Measurements from ENCODE around the gene CLK4. TPM values are rescaled to one million over a fixed set of nuclear protein-coding genes. Genes with fewer than 3 reads are reported as not detected.

Gene CLK4
- total RNA-seq (2014; rRNA removed; shearing (Covaris generic)) (9.9 and 15.3 TPM in 2 replicates), polyA plus RNA-seq (2016; fragmentation: Nextera tagmentation; extraction: Ambion mirVana) (9.6 and 18.1 TPM in 2 replicates)
- long read RNA-seq, partial matches to known transcripts: 0 of 5 reads
- long read RNA-seq, other reads (novel, unspliced or antisense): 3 of 5 reads

DNA sequence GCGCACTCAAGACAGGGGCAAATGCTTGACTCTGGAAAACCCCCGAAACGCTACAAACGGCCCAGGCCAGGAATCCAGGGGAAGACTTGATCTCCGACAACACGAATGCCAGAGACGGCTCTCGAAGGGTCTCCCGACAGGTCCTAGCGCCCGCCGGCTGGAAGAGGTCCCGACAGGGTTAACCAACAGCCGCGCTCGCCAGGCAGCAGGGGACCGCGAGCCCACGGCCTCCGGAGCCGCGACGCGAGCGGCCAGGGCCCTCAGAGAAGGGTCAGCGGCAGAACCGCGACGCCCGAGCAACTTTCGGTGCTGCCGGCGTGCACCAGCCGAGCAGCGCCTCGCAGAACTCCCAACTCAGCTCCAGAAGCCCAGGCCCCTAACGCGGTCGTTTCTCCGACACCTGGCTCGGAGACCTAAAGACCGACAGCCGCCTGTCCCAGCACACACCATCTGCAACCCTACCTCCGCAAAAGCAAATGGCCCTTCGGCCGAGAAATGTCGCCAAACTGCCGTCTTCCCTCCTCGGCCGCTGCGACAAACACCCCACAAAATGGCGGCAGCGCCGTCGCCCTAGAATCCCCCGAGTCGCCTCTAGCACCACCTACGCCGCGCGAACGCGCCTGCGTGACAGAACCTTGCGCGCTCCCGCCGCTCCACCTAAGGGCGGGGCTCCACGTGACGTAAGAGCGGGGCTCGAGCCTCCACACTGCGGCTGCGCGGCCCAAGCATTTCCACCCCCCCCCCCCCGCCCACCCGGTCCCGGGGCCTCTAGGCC lies at the start of gene CLK4:
TSS of gene CLK4 (minus strand) at position 567 of the 775 bp plus-strand sequence. CDS start 3,634 bp downstream, outside the sequence.
- TF ChIP-seq NANOG (IDR thresholded peaks at IDR 0.05; ENCODE audit: borderline replicate concordance) (no peak), JUNB (IDR thresholded peaks at IDR 0.05; ENCODE audit: unreplicated experiment) (no peak), ZNF331 (CRISPR knock-in tag; IDR thresholded peaks at IDR 0.05; ENCODE audit: low read depth) (no peak), CREB1 (CRISPR knock-in tag; IDR thresholded peaks at IDR 0.05; ENCODE audit: low read depth) (peak; percentile 89), POLR2AphosphoS5 (IDR thresholded peaks at IDR 0.05; ENCODE audit: low read depth) (peak; percentile 82; the same call in 1 of the 2 replicates)
- Mint-ChIP-seq H3K27me3 (ENCODE audit: insufficient read depth, low read depth, poor library complexity) (peaks cover 8% of the 10 kb centered on the region), H3K4me3 (peak within 1 kb of the TSS; percentile 95)

DNA sequence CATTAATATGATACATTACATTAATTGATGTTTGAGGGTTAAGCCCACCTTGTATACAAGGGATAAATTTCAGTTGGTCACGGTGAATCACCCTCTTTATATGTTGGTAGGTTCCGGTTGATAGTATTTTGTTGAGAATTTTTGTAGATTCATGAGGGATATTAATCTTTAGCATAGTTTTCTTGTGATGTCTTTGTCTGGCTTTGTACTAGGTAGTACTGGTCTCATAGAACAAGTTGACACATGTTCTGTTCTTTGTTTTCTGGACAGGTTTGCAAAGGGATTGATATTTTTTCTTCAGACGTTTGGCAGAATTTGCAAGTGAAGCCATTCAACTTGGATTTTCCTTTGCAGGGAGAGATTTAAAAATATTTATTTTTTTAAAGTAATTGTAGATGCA lies 49.1 kb upstream of the CLK4 start:
- no peak for TF ChIP-seq ZNF114 (CRISPR knock-in tag; IDR thresholded peaks at IDR 0.05)
- TF ChIP-seq, protein P1, sequence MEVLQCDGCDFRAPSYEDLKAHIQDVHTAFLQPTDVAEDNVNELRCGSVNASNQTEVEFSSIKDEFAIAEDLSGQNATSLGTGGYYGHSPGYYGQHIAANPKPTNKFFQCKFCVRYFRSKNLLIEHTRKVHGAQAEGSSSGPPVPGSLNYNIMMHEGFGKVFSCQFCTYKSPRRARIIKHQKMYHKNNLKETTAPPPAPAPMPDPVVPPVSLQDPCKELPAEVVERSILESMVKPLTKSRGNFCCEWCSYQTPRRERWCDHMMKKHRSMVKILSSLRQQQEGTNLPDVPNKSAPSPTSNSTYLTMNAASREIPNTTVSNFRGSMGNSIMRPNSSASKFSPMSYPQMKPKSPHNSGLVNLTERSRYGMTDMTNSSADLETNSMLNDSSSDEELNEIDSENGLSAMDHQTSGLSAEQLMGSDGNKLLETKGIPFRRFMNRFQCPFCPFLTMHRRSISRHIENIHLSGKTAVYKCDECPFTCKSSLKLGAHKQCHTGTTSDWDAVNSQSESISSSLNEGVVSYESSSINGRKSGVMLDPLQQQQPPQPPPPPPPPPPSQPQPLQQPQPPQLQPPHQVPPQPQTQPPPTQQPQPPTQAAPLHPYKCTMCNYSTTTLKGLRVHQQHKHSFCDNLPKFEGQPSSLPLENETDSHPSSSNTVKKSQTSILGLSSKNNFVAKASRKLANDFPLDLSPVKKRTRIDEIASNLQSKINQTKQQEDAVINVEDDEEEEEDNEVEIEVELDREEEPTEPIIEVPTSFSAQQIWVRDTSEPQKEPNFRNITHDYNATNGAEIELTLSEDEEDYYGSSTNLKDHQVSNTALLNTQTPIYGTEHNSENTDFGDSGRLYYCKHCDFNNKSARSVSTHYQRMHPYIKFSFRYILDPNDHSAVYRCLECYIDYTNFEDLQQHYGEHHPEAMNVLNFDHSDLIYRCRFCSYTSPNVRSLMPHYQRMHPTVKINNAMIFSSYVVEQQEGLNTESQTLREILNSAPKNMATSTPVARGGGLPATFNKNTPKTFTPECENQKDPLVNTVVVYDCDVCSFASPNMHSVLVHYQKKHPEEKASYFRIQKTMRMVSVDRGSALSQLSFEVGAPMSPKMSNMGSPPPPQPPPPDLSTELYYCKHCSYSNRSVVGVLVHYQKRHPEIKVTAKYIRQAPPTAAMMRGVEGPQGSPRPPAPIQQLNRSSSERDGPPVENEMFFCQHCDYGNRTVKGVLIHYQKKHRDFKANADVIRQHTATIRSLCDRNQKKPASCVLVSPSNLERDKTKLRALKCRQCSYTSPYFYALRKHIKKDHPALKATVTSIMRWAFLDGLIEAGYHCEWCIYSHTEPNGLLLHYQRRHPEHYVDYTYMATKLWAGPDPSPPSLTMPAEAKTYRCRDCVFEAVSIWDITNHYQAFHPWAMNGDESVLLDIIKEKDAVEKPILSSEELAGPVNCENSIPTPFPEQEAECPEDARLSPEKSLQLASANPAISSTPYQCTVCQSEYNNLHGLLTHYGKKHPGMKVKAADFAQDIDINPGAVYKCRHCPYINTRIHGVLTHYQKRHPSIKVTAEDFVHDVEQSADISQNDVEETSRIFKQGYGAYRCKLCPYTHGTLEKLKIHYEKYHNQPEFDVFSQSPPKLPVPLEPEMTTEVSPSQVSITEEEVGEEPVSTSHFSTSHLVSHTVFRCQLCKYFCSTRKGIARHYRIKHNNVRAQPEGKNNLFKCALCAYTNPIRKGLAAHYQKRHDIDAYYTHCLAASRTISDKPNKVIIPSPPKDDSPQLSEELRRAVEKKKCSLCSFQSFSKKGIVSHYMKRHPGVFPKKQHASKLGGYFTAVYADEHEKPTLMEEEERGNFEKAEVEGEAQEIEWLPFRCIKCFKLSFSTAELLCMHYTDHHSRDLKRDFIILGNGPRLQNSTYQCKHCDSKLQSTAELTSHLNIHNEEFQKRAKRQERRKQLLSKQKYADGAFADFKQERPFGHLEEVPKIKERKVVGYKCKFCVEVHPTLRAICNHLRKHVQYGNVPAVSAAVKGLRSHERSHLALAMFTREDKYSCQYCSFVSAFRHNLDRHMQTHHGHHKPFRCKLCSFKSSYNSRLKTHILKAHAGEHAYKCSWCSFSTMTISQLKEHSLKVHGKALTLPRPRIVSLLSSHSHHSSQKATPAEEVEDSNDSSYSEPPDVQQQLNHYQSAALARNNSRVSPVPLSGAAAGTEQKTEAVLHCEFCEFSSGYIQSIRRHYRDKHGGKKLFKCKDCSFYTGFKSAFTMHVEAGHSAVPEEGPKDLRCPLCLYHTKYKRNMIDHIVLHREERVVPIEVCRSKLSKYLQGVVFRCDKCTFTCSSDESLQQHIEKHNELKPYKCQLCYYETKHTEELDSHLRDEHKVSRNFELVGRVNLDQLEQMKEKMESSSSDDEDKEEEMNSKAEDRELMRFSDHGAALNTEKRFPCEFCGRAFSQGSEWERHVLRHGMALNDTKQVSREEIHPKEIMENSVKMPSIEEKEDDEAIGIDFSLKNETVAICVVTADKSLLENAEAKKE (CRISPR knock-in tag; IDR thresholded peaks at IDR 0.05): no peak
- no peak for TF ChIP-seq NANOG (IDR thresholded peaks at IDR 0.05; ENCODE audit: borderline replicate concordance)
- TF ChIP-seq STAT1 (IDR thresholded peaks at IDR 0.05; ENCODE audit: unreplicated experiment): no peak
- no peak for TF ChIP-seq CREB1 (CRISPR knock-in tag; IDR thresholded peaks at IDR 0.05; ENCODE audit: low read depth)
- no peak for TF ChIP-seq POLR2AphosphoS5 (IDR thresholded peaks at IDR 0.05; ENCODE audit: low read depth)
- no peak for TF ChIP-seq JUNB (IDR thresholded peaks at IDR 0.05; ENCODE audit: unreplicated experiment)
- TF ChIP-seq EZH2 (IDR thresholded peaks at IDR 0.05; ENCODE audit: low read depth, unreplicated experiment): no peak
- TF ChIP-seq, protein P2, sequence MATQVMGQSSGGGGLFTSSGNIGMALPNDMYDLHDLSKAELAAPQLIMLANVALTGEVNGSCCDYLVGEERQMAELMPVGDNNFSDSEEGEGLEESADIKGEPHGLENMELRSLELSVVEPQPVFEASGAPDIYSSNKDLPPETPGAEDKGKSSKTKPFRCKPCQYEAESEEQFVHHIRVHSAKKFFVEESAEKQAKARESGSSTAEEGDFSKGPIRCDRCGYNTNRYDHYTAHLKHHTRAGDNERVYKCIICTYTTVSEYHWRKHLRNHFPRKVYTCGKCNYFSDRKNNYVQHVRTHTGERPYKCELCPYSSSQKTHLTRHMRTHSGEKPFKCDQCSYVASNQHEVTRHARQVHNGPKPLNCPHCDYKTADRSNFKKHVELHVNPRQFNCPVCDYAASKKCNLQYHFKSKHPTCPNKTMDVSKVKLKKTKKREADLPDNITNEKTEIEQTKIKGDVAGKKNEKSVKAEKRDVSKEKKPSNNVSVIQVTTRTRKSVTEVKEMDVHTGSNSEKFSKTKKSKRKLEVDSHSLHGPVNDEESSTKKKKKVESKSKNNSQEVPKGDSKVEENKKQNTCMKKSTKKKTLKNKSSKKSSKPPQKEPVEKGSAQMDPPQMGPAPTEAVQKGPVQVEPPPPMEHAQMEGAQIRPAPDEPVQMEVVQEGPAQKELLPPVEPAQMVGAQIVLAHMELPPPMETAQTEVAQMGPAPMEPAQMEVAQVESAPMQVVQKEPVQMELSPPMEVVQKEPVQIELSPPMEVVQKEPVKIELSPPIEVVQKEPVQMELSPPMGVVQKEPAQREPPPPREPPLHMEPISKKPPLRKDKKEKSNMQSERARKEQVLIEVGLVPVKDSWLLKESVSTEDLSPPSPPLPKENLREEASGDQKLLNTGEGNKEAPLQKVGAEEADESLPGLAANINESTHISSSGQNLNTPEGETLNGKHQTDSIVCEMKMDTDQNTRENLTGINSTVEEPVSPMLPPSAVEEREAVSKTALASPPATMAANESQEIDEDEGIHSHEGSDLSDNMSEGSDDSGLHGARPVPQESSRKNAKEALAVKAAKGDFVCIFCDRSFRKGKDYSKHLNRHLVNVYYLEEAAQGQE (IDR thresholded peaks at IDR 0.05; ENCODE audit: unreplicated experiment): no peak
- no peak for DNase-seq (ENCODE audit: low spot score)
- H2AFZ ChIP-seq: no peak overlapping the region
- no peaks in the 10 kb centered on the region for H4K20me1 ChIP-seq (replicated peaks; ENCODE audit: insufficient read depth)
- H3K4me3 Mint-ChIP-seq: no peak overlapping the region
- no peaks in the 10 kb centered on the region for H3K36me3 ChIP-seq (ENCODE audit: insufficient read depth)
- H3F3A ChIP-seq (replicated peaks; ENCODE audit: low read depth): no peaks in the 10 kb centered on the region
- no peak overlapping the region for H3K4me2 ChIP-seq
- no peak overlapping the region for H3K27ac ChIP-seq (ENCODE audit: low read depth)
- no peak for ATAC-seq
- H3K27me3 Mint-ChIP-seq (ENCODE audit: insufficient read depth, low read depth, poor library complexity): no peaks in the 10 kb centered on the region
- H3K4me1 Mint-ChIP-seq: no peaks in the 10 kb centered on the region
- no peaks in the 10 kb centered on the region for H3K79me2 ChIP-seq (replicated peaks; ENCODE audit: insufficient read depth)
- H3K27ac Mint-ChIP-seq: no peak overlapping the region
- H3K9me3 Mint-ChIP-seq: peaks cover 62% of the 10 kb centered on the region
- H3K4me1 ChIP-seq (ENCODE audit: insufficient read depth): peaks cover 5% of the 10 kb centered on the region; the same call in 1 of the 2 replicates
- H3K9me2 ChIP-seq (ENCODE audit: insufficient read depth): 0 out of 2 replicates have a peak, but pooled peaks cover 3% of the 10 kb centered on the region
- H3K36me3 Mint-ChIP-seq (ENCODE audit: low read depth): peaks cover 4% of the 10 kb centered on the region; the same call in 2 of the 3 replicates
- H3K27me3 ChIP-seq (ENCODE audit: insufficient read depth): no peaks in the 10 kb centered on the region
- H3K4me3 ChIP-seq: no peak overlapping the region

More for the DNA sequence above, at the start of gene CLK4:
- Histone ChIP-seq H3K27me3 (ENCODE audit: insufficient read depth) (peaks cover 2% of the 10 kb centered on the region; the same call in 1 of the 2 replicates), H3K4me3 (peak within 1 kb of the TSS; percentile 91), H3K36me3 (ENCODE audit: insufficient read depth) (peaks cover 9% of the 10 kb centered on the region; the same call in 1 of the 2 replicates), H3K9me2 (ENCODE audit: insufficient read depth) (no peaks in the 10 kb centered on the region), H3F3A (replicated peaks; ENCODE audit: low read depth) (no peaks in the 10 kb centered on the region), H4K20me1 (replicated peaks; ENCODE audit: insufficient read depth) (no peaks in the 10 kb centered on the region; the same call in 1 of the 2 replicates), H2AFZ (peak within 1 kb of the TSS; percentile 92), H3K4me2 (peak within 1 kb of the TSS; percentile 87), H3K4me1 (ENCODE audit: insufficient read depth) (peaks cover 19% of the 10 kb centered on the region), H3K27ac (ENCODE audit: low read depth) (peak within 1 kb of the TSS; percentile 93), H3K79me2 (replicated peaks; ENCODE audit: insufficient read depth) (peaks cover 44% of the 10 kb centered on the region)
- Mint-ChIP-seq H3K36me3 (ENCODE audit: low read depth) (peaks cover 9% of the 10 kb centered on the region; the same call in 2 of the 3 replicates), H3K4me1 (peaks cover 29% of the 10 kb centered on the region), H3K27ac (peak within 1 kb of the TSS; percentile 99), H3K9me3 (peaks cover 4% of the 10 kb centered on the region; the same call in 2 of the 3 replicates)
- peak; percentile 96 for DNase-seq (ENCODE audit: low spot score)
- peak; percentile 90 for ATAC-seq

All from GM23338 (cell line).